ENCODE data around the gene KDM4C. TPM values are rescaled to one million over a fixed set of nuclear protein-coding genes. Genes with fewer than 3 reads are reported as not detected.
"Not testable (repeated sequence)": the region's sequence is repeated elsewhere in the genome, so short reads cannot be mapped to it uniquely, and the experiment has no call there.

Gene KDM4C
- 14.7 and 15.1 TPM in 2 replicates for total RNA-seq

GRCh38 chr9:6757456-6758247 lies at the start of gene KDM4C:
KDM4C (plus strand) TSS chr9:6757973; CDS start chr9:6792989, 35,016 bp downstream.
- Histone ChIP-seq H3K4me3 (ENCODE audit: low read depth, low read length) (peak within 1 kb of the TSS; percentile 69), H3K27me3 (ENCODE audit: control insufficient read depth, insufficient read depth, low read length) (no peaks in the 10 kb centered on the region), H3K36me3 (ENCODE audit: control insufficient read depth, insufficient read depth, low read length) (no peaks in the 10 kb centered on the region)
- no peak for TF ChIP-seq CTCF (IDR thresholded peaks at IDR 0.05; ENCODE audit: insufficient read depth, low read length, poor library complexity, severe bottlenecking)
- DNase-seq (ENCODE audit: low read depth) = peak; percentile 70

- no peak for TF ChIP-seq CTCF (IDR thresholded peaks at IDR 0.05; ENCODE audit: insufficient read depth, low read length, poor library complexity, severe bottlenecking)
- DNase-seq (ENCODE audit: low read depth) = no peak
- H3K27me3 ChIP-seq (ENCODE audit: control insufficient read depth, insufficient read depth, low read length) = no peaks in the 10 kb centered on the region
- H3K36me3 ChIP-seq (ENCODE audit: control insufficient read depth, insufficient read depth, low read length) = no peaks in the 10 kb centered on the region
- no peak overlapping the region for H3K4me3 ChIP-seq (ENCODE audit: low read depth, low read length)
These were observed 49.0 kb upstream of the KDM4C start for GRCh38 chr9:6708732-6709131.

DNA sequence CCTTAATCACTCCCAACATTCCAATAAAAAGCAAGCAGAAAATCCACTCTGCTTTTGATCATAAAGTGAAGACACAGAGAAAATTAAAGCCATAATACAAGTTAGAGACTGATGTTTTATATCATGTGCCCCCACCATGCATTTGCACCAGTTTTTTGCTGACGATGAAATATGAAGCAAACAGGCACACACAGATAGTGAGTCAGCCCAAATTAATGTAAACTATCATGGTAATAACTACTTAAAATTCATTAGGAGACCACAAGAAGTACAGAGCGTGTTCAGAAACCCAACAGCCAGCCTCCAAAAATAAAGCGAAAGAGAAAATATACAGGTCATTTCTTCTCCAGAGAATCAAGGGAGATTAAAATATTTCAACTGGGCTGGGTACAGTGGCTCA lies 46.4 kb upstream of the KDM4C start:
- DNase-seq (ENCODE audit: low read depth) = no peak
- Histone ChIP-seq H3K27me3 (ENCODE audit: control insufficient read depth, insufficient read depth, low read length) (no peaks in the 10 kb centered on the region), H3K36me3 (ENCODE audit: control insufficient read depth, insufficient read depth, low read length) (no peaks in the 10 kb centered on the region), H3K4me3 (ENCODE audit: low read depth, low read length) (no peak overlapping the region)
- TF ChIP-seq CTCF (IDR thresholded peaks at IDR 0.05; ENCODE audit: insufficient read depth, low read length, poor library complexity, severe bottlenecking) = no peak

- no peak for DNase-seq (ENCODE audit: low read depth)
- Histone ChIP-seq H3K36me3 (ENCODE audit: control insufficient read depth, insufficient read depth, low read length) (no peaks in the 10 kb centered on the region), H3K4me3 (ENCODE audit: low read depth, low read length) (no peak overlapping the region), H3K27me3 (ENCODE audit: control insufficient read depth, insufficient read depth, low read length) (no peaks in the 10 kb centered on the region)
- no peak for TF ChIP-seq CTCF (IDR thresholded peaks at IDR 0.05; ENCODE audit: insufficient read depth, low read length, poor library complexity, severe bottlenecking)
These were observed 45.7 kb upstream of the KDM4C start for GRCh38 chr9:6712041-6712440.

- no peaks in the 10 kb centered on the region for H3K27me3 ChIP-seq (ENCODE audit: control insufficient read depth, insufficient read depth, low read length)
- DNase-seq (ENCODE audit: low read depth) = no peak
- TF ChIP-seq CTCF (IDR thresholded peaks at IDR 0.05; ENCODE audit: insufficient read depth, low read length, poor library complexity, severe bottlenecking) = no peak
- H3K4me3 ChIP-seq (ENCODE audit: low read depth, low read length) = no peak overlapping the region
- H3K36me3 ChIP-seq (ENCODE audit: control insufficient read depth, insufficient read depth, low read length) = no peaks in the 10 kb centered on the region
These were observed 43.6 kb upstream of the KDM4C start for GRCh38 chr9:6714176-6714575.

DNA sequence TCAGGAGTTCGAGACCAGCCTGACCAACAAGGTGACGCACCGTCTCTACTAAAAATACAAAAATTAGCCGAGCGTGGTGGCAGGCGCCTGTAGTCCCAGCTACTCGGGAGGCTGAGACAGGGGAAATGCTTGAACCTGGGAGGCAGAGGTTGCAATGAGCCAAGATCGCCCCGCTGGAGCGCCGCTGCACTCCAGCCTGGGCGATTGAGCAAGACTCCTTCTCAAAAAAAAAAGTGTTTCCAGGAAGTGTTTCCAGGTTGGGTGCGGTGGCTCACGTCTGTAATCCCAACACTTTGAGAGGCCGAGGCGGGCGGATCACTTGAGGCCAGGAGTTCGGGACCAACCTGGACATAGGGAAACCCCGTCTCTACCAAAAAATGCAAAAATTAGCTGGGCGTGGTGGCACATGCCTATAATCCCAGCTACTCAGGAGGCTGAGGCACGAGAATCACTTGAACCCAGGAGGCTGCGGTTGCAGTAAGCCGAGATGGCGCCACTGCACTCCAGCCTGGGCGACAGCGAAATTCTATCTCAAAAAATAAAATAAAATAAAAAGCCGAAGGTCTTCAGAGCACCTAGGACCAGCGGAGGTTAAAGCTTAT lies 42.5 kb upstream of the KDM4C start:
- not testable (repeated sequence) for DNase-seq (ENCODE audit: low read depth); H3K36me3 ChIP-seq (ENCODE audit: control insufficient read depth, insufficient read depth, low read length); H3K4me3 ChIP-seq (ENCODE audit: low read depth, low read length); H3K27me3 ChIP-seq (ENCODE audit: control insufficient read depth, insufficient read depth, low read length)

Data from kidney epithelial cell (primary cell).